Activated naive CD8-positive, alpha-beta T cell treated with anti-CD3 and anti-CD28 coated beads, Interleukin-2, amount 50 U/mL, for 16 hours (primary cell): Measurements from ENCODE around the gene ZGPAT.
"Not testable (repeated sequence)": the region's sequence is repeated elsewhere in the genome, so short reads cannot be mapped to it uniquely, and the experiment has no call there.

Source experiments
- DNase-seq: peaks from one replicate; pipeline ENCODE4 v3.0.0-alpha.2; 2020; ENCODE audit warnings: low read depth, low spot score

ZGPAT gene

GRCh38 chr20:63707558-63708300, at the start of gene ZGPAT, which contains the start of gene ARFRP1:
ZGPAT (plus strand) TSS chr20:63708039; CDS start chr20:63708581, 542 bp downstream.
ARFRP1 (minus strand) TSS chr20:63707976; CDS start chr20:63707091, 885 bp downstream.
- peak; percentile 70 for DNase-seq

- no peak for DNase-seq
Observed at GRCh38 chr20:63658749-63659187, 49.1 kb upstream of the ZGPAT start.

- DNase-seq, result no peak
Observed at GRCh38 chr20:63659370-63659769, 48.5 kb upstream of the ZGPAT start.

- not testable (repeated sequence) for DNase-seq
Observed at GRCh38 chr20:63660174-63660573, 47.7 kb upstream of the ZGPAT start.

- no peak for DNase-seq
Observed at GRCh38 chr20:63660622-63661021, 47.2 kb upstream of the ZGPAT start.

GRCh38 chr20:63661108-63661507, 46.7 kb upstream of the ZGPAT start:
- DNase-seq, result no peak

GRCh38 chr20:63661959-63662812, 45.7 kb upstream of the ZGPAT start:
- DNase-seq, result no peak

GRCh38 chr20:63662813-63663189, 45.0 kb upstream of the ZGPAT start:
- no peak for DNase-seq

GRCh38 chr20:63663332-63664066, 44.3 kb upstream of the ZGPAT start:
- DNase-seq, result no peak

GRCh38 chr20:63664143-63664851, 43.5 kb upstream of the ZGPAT start:
- no peak for DNase-seq

- DNase-seq, result no peak
Observed at GRCh38 chr20:63664861-63665594, 42.8 kb upstream of the ZGPAT start.

GRCh38 chr20:63665708-63666107, 42.1 kb upstream of the ZGPAT start:
- DNase-seq, result no peak

- DNase-seq, result no peak
Observed at GRCh38 chr20:63667858-63668257, 40.0 kb upstream of the ZGPAT start.

- no peak for DNase-seq
Observed at GRCh38 chr20:63668351-63668750, 39.5 kb upstream of the ZGPAT start.

GRCh38 chr20:63671695-63672094, 36.1 kb upstream of the ZGPAT start:
- not testable (repeated sequence) for DNase-seq

- no peak for DNase-seq
Observed at GRCh38 chr20:63672666-63673065, 35.2 kb upstream of the ZGPAT start.

- DNase-seq, result no peak
Observed at GRCh38 chr20:63673951-63674350, 33.9 kb upstream of the ZGPAT start.

- DNase-seq, result no peak
Observed at GRCh38 chr20:63675681-63676368, 32.0 kb upstream of the ZGPAT start.

- no peak for DNase-seq
Observed at GRCh38 chr20:63678071-63678470, 29.8 kb upstream of the ZGPAT start.
